WERI-Rb-1 (cell line): ENCODE measurements around the gene GABPB2.

Experiments used
- DNase-seq: peaks from one replicate; pipeline ENCODE4 v3.0.0-alpha.2; 2020
- H3K27ac ChIP-seq: fragments of 250-450 bp; sonication (Bioruptor Pico); 2 replicates; pipeline ENCODE4 v1.5.1; 2020; ENCODE audit warnings: mild to moderate bottlenecking, moderate library complexity
- H3K27me3 ChIP-seq: fragments of 250-450 bp; sonication (Bioruptor Pico); 2 replicates; pipeline ENCODE4 v1.5.1; 2021; ENCODE audit warnings: mild to moderate bottlenecking, low read depth, moderate library complexity; ENCODE audit not compliant: insufficient read depth, severe bottlenecking
- H3K36me3 ChIP-seq: fragments of 250-450 bp; sonication (Bioruptor Pico); 2 replicates; pipeline ENCODE4 v1.5.1; 2020; ENCODE audit warnings: mild to moderate bottlenecking, moderate library complexity
- H3K4me3 ChIP-seq: 2 replicates; pipeline ENCODE4 v1.5.1; 2011; ENCODE audit warnings: low read depth, mild to moderate bottlenecking, control low read depth, low read length
- H3K9me3 ChIP-seq: fragments of 250-450 bp; sonication (Bioruptor Pico); 2 replicates; pipeline ENCODE4 v1.5.1; 2021; ENCODE audit warnings: mild to moderate bottlenecking, moderate library complexity; ENCODE audit not compliant: severe bottlenecking
- CTCF ChIP-seq: IDR thresholded peaks from 2 replicates; pipeline ENCODE4 v1.5.1; 2011; ENCODE audit warnings: low read depth, mild to moderate bottlenecking, control low read depth, inconsistent platforms, low read length

The GABPB2 gene

GRCh38 chr1:151132335-151133017, 61.9 kb downstream of the GABPB2 start:
- no peak for TF ChIP-seq CTCF
- Histone ChIP-seq H3K4me3 (no peak overlapping the region), H3K9me3 (no peaks in the 10 kb centered on the region), H3K27me3 (no peaks in the 10 kb centered on the region), H3K36me3 (peaks cover 64% of the 10 kb centered on the region), H3K27ac (no peak overlapping the region)
- no peak for DNase-seq

- H3K9me3 ChIP-seq = no peaks in the 10 kb centered on the region
- TF ChIP-seq CTCF = no peak
- no peak for DNase-seq
- H3K4me3 ChIP-seq = no peak overlapping the region
- H3K27me3 ChIP-seq = no peaks in the 10 kb centered on the region
- no peak overlapping the region for H3K27ac ChIP-seq
- H3K36me3 ChIP-seq = peaks cover 72% of the 10 kb centered on the region
Measured at GRCh38 chr1:151133018-151133806, 62.7 kb downstream of the GABPB2 start.

GRCh38 chr1:151134396-151134795, 63.8 kb downstream of the GABPB2 start:
- H3K27me3 ChIP-seq = no peaks in the 10 kb centered on the region
- no peak for TF ChIP-seq CTCF
- no peaks in the 10 kb centered on the region for H3K9me3 ChIP-seq
- DNase-seq = no peak
- H3K27ac ChIP-seq = no peak overlapping the region
- H3K36me3 ChIP-seq = peaks cover 84% of the 10 kb centered on the region
- H3K4me3 ChIP-seq = no peak overlapping the region

GRCh38 chr1:151134991-151135390, 64.4 kb downstream of the GABPB2 start:
- Histone ChIP-seq H3K4me3 (no peak overlapping the region), H3K27ac (no peak overlapping the region), H3K36me3 (peaks cover 90% of the 10 kb centered on the region), H3K9me3 (no peaks in the 10 kb centered on the region), H3K27me3 (no peaks in the 10 kb centered on the region)
- no peak for DNase-seq
- TF ChIP-seq CTCF = no peak

GRCh38 chr1:151135433-151136385, 65.1 kb downstream of the GABPB2 start:
- H3K4me3 ChIP-seq = no peak overlapping the region
- H3K9me3 ChIP-seq = no peaks in the 10 kb centered on the region
- H3K27me3 ChIP-seq = no peaks in the 10 kb centered on the region
- H3K36me3 ChIP-seq = peaks cover 96% of the 10 kb centered on the region
- peak; percentile 85 for TF ChIP-seq CTCF
- no peak overlapping the region for H3K27ac ChIP-seq
- peak; percentile 79 for DNase-seq
